ENCODE measurements around the gene PRSS22.

Gene PRSS22

GRCh38 chr16:2827831-2828520, 30.0 kb downstream of the PRSS22 start:
- H3K4me3 ChIP-seq (ENCODE audit: insufficient read depth, low read length, poor library complexity, severe bottlenecking) = no peak overlapping the region
- no peaks in the 10 kb centered on the region for H4K20me1 ChIP-seq (ENCODE audit: low read depth, low read length)
- no peaks in the 10 kb centered on the region for H3K36me3 ChIP-seq (ENCODE audit: low read length)
- H3K79me2 ChIP-seq (ENCODE audit: insufficient read depth, low read length) = no peaks in the 10 kb centered on the region
- no peaks in the 10 kb centered on the region for H3K9me3 ChIP-seq (ENCODE audit: insufficient read depth, low read length)
- no peaks in the 10 kb centered on the region for H3K27me3 ChIP-seq (ENCODE audit: low read length)
- TF ChIP-seq CTCF (IDR thresholded peaks at IDR 0.05; ENCODE audit: insufficient read depth, low read length, poor library complexity, severe bottlenecking) (no peak), EZH2phosphoT487 (conservative IDR thresholded peaks at IDR 0.05; ENCODE audit: low read length) (no peak)
- H3F3A ChIP-seq (ENCODE audit: insufficient read depth) = no peaks in the 10 kb centered on the region
- H2AFZ ChIP-seq (ENCODE audit: low read depth, low read length, severe bottlenecking) = no peak overlapping the region
- H3K27ac ChIP-seq (ENCODE audit: low read depth, low read length) = no peak overlapping the region
- H3K4me2 ChIP-seq (ENCODE audit: low read depth, low read length, poor library complexity, severe bottlenecking) = no peak overlapping the region
- no peak overlapping the region for H3K9ac ChIP-seq (ENCODE audit: low read length)
- H3K9me2 ChIP-seq (replicated peaks; ENCODE audit: insufficient read depth, low read length) = no peaks in the 10 kb centered on the region

GRCh38 chr16:2827374-2827791, 30.6 kb downstream of the PRSS22 start:
- no peaks in the 10 kb centered on the region for H3K27me3 ChIP-seq (ENCODE audit: low read length)
- H3K9me2 ChIP-seq (replicated peaks; ENCODE audit: insufficient read depth, low read length) = no peaks in the 10 kb centered on the region
- H3K79me2 ChIP-seq (ENCODE audit: insufficient read depth, low read length) = no peaks in the 10 kb centered on the region
- H3K36me3 ChIP-seq (ENCODE audit: low read length) = no peaks in the 10 kb centered on the region
- H3K4me3 ChIP-seq (ENCODE audit: insufficient read depth, low read length, poor library complexity, severe bottlenecking) = no peak overlapping the region
- H3F3A ChIP-seq (ENCODE audit: insufficient read depth) = no peaks in the 10 kb centered on the region
- no peak overlapping the region for H3K27ac ChIP-seq (ENCODE audit: low read depth, low read length)
- H3K4me2 ChIP-seq (ENCODE audit: low read depth, low read length, poor library complexity, severe bottlenecking) = no peak overlapping the region
- no peak overlapping the region for H3K9ac ChIP-seq (ENCODE audit: low read length)
- H3K9me3 ChIP-seq (ENCODE audit: insufficient read depth, low read length) = no peaks in the 10 kb centered on the region
- no peak for TF ChIP-seq EZH2phosphoT487 (conservative IDR thresholded peaks at IDR 0.05; ENCODE audit: low read length)
- TF ChIP-seq CTCF (IDR thresholded peaks at IDR 0.05; ENCODE audit: insufficient read depth, low read length, poor library complexity, severe bottlenecking) = no peak
- H2AFZ ChIP-seq (ENCODE audit: low read depth, low read length, severe bottlenecking) = no peak overlapping the region
- H4K20me1 ChIP-seq (ENCODE audit: low read depth, low read length) = no peaks in the 10 kb centered on the region

GRCh38 chr16:2826591-2827373, 31.2 kb downstream of the PRSS22 start:
- Histone ChIP-seq H3K9me2 (replicated peaks; ENCODE audit: insufficient read depth, low read length) (no peaks in the 10 kb centered on the region), H3K27ac (ENCODE audit: low read depth, low read length) (no peak overlapping the region), H3K4me3 (ENCODE audit: insufficient read depth, low read length, poor library complexity, severe bottlenecking) (no peak overlapping the region), H3K36me3 (ENCODE audit: low read length) (no peaks in the 10 kb centered on the region), H3F3A (ENCODE audit: insufficient read depth) (no peaks in the 10 kb centered on the region), H3K9me3 (ENCODE audit: insufficient read depth, low read length) (no peaks in the 10 kb centered on the region), H3K79me2 (ENCODE audit: insufficient read depth, low read length) (no peaks in the 10 kb centered on the region), H2AFZ (ENCODE audit: low read depth, low read length, severe bottlenecking) (no peak overlapping the region), H4K20me1 (ENCODE audit: low read depth, low read length) (no peaks in the 10 kb centered on the region), H3K4me2 (ENCODE audit: low read depth, low read length, poor library complexity, severe bottlenecking) (no peak overlapping the region), H3K9ac (ENCODE audit: low read length) (no peak overlapping the region), H3K27me3 (ENCODE audit: low read length) (no peaks in the 10 kb centered on the region)
- no peak for TF ChIP-seq CTCF (IDR thresholded peaks at IDR 0.05; ENCODE audit: insufficient read depth, low read length, poor library complexity, severe bottlenecking)
- TF ChIP-seq EZH2phosphoT487 (conservative IDR thresholded peaks at IDR 0.05; ENCODE audit: low read length) = no peak

Measured in SU-DHL-6 (cell line).